AG10803 (cell line): ENCODE data around the gene CAMTA2.

Experiments used
- DNase-seq: peaks from one replicate; pipeline ENCODE4 v3.0.0; 2010; ENCODE audit warnings: low read depth
- H3K4me3 ChIP-seq: 2 replicates; pipeline ENCODE4 v1.5.1; 2011; ENCODE audit warnings: mild to moderate bottlenecking, low read length, control low read depth
- TF ChIP-seq, protein P1 (sequence below): conservative IDR thresholded peaks from 2 replicates; pipeline ENCODE4 v1.5.1; 2011; ENCODE audit warnings: mild to moderate bottlenecking, low read length, control low read depth, inconsistent platforms

The CAMTA2 gene

GRCh38 chr17:4967539-4968485 is 19.7 kb downstream of the CAMTA2 start, which contains the start of gene SPAG7:
Gene SPAG7, minus strand, starts transcription at chr17:4967817. Its CDS starts 13 bp downstream, at chr17:4967804.
- DNase-seq: peak; percentile 98
- TF ChIP-seq, protein P1, sequence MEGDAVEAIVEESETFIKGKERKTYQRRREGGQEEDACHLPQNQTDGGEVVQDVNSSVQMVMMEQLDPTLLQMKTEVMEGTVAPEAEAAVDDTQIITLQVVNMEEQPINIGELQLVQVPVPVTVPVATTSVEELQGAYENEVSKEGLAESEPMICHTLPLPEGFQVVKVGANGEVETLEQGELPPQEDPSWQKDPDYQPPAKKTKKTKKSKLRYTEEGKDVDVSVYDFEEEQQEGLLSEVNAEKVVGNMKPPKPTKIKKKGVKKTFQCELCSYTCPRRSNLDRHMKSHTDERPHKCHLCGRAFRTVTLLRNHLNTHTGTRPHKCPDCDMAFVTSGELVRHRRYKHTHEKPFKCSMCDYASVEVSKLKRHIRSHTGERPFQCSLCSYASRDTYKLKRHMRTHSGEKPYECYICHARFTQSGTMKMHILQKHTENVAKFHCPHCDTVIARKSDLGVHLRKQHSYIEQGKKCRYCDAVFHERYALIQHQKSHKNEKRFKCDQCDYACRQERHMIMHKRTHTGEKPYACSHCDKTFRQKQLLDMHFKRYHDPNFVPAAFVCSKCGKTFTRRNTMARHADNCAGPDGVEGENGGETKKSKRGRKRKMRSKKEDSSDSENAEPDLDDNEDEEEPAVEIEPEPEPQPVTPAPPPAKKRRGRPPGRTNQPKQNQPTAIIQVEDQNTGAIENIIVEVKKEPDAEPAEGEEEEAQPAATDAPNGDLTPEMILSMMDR: peak; percentile 8; the same call in 1 of the 2 replicates
- H3K4me3 ChIP-seq: peak within 1 kb of the TSS; percentile 91

DNA sequence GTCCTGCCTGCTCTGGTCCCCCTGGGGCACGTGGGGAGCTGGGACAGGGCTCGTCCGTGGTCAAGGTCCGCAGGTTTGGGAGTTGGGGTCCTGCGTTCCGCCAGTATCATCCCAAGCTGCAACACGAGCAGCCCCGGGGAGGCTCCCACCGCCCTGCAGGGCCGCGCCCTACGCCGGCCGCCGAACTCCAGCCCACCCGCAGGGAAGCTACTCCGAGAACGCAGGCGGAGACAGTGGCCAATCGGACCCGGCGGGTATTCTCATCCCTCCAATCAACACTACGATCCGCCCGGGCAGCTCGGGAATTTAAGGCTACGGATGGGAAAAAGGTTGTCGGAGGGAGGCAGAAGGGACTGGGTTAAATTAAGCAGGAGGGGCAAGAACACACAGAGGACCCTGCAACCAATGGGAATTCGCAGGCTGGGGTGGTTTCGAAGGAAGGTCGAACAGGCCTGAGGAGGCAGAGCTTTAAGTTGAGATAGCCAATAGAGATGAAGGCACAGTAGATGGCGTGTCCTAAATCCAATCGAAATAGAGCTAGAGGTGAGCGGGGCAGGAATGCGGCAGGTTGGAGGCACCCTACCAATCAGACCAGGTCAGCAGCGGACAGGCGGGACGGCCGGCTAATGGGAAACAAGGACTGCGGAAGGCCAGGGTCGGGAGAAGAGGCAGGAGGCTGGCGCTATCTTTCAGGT is 20.5 kb downstream of the CAMTA2 start:
- DNase-seq: peak; percentile 100
- TF ChIP-seq, protein P1: no peak
- peak overlapping the region; percentile 91 for H3K4me3 ChIP-seq

GRCh38 chr17:4965311-4965986 is 22.0 kb downstream of the CAMTA2 start:
- H3K4me3 ChIP-seq: no peak overlapping the region
- TF ChIP-seq, protein P1: no peak
- no peak for DNase-seq

GRCh38 chr17:4960279-4960922 is 27.1 kb downstream of the CAMTA2 start:
- TF ChIP-seq, protein P1: no peak
- DNase-seq: no peak
- no peak overlapping the region for H3K4me3 ChIP-seq

DNA sequence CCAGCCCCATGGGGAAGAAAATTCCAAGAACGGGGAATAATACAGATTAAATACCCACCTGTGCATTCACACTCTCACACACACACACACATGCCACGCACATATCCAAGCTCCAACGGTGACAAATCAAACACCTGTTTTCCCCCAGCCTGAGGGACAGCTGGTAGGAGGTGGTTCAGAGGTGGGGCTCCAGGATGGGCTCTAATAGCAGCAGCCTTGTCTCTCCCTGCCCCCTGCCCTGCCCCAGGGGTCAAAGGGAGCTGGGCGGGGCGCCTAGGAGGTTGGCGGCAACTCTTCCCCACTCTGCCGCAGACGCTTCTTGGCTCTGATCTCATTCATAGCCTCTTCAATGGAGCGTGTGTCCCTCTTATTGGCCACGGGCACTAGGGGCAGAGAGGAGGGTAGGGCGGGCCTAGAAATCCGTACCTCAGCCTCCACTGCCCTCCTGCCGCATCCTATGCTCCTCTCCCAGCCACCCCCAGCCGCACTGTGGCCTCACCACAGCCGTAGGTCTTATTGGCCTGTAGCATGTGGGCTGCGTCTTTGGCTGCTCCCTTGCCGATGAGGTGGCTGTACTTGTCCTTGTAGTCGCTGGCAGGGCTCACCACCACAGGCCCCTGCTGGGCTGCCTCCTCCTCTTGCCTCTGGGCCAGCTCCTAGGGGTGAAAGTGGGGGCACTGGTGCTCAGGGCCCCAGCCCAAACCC is 28.1 kb downstream of the CAMTA2 start:
- no peak for DNase-seq
- TF ChIP-seq, protein P1: no peak
- no peak overlapping the region for H3K4me3 ChIP-seq

DNA sequence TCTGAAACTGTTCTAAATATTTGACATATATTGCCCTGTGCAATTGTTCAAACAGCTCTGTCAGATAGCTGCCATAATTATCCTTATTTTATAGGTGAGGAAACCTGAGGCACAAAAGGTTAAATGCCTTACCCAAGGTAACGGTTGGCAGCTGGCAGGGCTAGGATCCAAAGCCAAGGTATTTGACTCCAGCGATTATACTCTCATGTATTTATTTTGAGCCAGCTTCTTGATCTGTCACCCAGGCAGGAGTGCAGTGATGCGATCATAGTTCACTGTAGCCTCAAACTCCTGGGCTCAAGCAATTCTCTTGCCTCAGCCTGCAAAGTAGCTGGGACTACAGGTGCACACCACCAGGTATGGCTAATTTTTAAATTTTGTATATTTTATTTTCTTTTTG is 29.4 kb downstream of the CAMTA2 start:
- TF ChIP-seq, protein P1: no peak
- no peak for DNase-seq

More for the DNA sequence above, 29.4 kb downstream of the CAMTA2 start:
- no peak overlapping the region for H3K4me3 ChIP-seq
